Stimulated activated CD4-positive, alpha-beta T cell treated with anti-CD3 and anti-CD28 coated beads, TNF-alpha, amount 100 ng/mL, for 4 hours (primary cell): Measurements from ENCODE around the gene NEUROD4.

ENCODE experiments used
- DNase-seq, 3 experiments: peaks; one replicate each; pipeline ENCODE4 v3.0.0-alpha.2; 2020; ENCODE audit warnings: low read depth in 3 of 3

NEUROD4 gene

GRCh38 chr12:54997929-54998522, 21.7 kb upstream of the NEUROD4 start:
- DNase-seq = no peak

DNA sequence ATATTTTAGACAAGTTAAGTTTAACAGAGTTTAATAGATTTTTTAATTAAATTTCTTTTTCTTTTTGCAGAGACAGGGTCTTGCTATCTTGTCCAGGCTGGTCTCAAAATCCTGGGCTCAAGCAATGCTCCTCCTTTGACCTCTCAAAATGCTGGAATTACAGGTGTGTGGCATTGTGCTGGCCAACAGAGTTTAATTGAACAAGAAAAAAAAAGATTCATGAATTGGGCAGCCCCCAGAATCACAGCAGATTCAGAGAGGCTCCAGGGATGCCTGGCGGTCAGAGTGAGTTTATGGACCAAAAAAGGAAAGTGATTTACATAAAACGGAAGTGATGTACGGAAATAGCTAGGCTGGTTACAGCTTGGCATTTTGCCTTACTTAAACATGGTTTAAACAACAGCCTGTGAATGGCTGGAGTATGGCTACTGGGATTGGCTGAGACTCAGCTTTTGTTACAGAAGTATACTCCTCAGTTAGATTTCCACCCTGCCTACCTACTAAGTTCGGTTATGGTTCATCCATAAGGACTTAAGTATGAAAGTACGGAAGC, 20.7 kb upstream of the NEUROD4 start:
- no peak for DNase-seq

GRCh38 chr12:55001198-55001868, 18.4 kb upstream of the NEUROD4 start:
- no peak for DNase-seq

- DNase-seq = no peak
Observed at GRCh38 chr12:55002355-55002754, 17.4 kb upstream of the NEUROD4 start.

DNA sequence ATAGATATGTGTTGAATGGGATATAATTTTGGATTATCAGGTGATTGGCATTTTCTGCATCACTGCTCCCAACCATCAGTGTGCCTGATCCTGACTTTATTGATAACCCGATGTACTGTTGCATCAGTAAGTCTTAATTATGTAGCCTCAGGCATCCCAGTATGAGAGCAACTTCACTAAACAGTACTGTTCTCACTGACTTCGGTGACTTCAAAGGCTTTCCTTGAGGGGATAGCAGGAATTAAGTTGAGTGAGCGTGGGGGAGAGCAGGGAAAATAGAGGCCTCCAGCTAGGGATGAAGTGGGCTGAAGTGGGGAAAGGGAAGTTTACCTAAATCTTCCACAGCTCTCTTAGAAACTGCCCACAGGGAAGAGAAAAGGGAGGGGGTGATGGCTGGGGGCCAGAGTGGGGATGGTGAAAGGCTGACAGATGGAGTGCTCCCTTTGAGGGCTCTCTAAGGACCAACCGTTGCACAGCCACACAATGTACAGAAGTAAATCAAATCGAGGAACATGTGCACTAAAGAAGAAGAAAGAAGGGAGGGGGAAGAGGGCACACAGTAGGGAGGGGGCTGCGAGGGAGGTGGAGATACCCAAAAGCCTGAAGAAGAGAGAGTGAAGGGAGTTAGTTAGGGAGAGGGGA, 10.7 kb upstream of the NEUROD4 start:
- no peak for DNase-seq

- DNase-seq = no peak
Observed at GRCh38 chr12:55017416-55017925, 2.3 kb upstream of the NEUROD4 start.

- DNase-seq = no peak
Observed at GRCh38 chr12:55024575-55024974, 4.8 kb downstream of the NEUROD4 start.

- no peak for DNase-seq
Observed at GRCh38 chr12:55025508-55025907, 5.7 kb downstream of the NEUROD4 start.

- no peak for DNase-seq
Observed at GRCh38 chr12:55034218-55034617, 14.4 kb downstream of the NEUROD4 start.

DNA sequence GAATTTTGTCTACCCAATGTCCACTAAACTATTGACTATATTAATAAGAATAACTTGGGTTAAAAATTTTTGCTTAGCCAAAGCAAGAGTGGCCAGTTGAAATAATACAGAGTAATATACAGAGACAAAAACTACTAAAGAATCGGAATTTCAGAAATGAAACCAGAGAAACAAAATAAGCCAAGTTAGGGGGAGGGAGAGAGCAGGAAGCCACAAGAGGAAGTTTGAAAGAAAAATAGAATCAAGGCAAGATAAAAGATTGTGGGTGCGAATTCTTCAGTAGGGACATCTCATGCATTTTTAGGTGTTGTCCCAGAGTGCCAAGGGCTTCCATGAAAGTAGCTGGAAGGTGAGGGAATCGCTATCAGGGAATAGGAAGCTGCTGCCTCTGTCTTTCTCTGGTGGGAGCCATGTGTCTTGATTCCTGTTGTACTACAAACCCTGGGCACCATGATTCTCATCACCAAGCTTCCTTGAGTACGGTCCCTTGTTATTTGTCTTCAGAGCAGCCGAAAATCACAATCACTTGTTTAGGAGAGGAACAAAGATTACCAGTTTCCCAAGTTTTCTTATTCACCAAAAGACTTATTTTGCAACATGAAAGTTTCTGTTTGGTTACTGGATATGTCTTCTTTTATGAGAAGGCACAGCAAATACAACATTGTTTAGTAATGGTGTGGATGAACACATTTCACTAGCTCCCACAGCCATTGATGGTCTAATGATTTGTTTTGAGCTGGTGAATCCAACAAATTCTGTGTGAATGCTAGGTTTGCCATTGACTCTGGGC, 16.7 kb downstream of the NEUROD4 start:
- no peak for DNase-seq

DNA sequence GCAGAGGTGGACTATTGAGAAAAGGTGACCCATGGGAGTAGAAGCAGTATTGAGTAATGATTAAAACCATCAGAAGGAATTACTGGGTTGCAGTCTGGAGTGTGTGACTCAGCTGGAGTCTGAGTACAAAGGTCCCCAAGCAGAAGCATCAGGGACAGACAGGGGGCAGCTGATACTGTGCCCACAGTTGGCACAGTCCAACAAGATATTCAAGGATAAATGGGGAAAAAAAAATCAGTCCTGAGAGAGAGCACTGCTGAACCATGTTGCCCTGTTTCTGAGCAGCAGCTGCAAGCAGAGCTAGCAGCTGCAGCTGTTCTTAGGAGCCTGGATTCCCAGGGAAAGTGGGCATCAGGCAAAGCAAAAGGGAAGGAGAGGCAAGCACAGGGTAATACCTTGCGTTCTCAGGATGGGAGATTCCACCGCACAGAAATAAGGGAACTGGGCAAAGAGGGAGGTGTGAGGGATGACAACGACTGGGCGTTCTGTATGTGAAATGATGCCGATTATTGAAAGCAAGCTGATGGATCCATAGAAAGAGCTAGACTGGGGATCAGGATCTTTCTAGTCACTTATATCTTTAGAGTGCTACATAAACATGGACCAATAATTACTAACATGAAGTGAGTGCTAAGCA, 17.7 kb downstream of the NEUROD4 start:
- DNase-seq = no peak

DNA sequence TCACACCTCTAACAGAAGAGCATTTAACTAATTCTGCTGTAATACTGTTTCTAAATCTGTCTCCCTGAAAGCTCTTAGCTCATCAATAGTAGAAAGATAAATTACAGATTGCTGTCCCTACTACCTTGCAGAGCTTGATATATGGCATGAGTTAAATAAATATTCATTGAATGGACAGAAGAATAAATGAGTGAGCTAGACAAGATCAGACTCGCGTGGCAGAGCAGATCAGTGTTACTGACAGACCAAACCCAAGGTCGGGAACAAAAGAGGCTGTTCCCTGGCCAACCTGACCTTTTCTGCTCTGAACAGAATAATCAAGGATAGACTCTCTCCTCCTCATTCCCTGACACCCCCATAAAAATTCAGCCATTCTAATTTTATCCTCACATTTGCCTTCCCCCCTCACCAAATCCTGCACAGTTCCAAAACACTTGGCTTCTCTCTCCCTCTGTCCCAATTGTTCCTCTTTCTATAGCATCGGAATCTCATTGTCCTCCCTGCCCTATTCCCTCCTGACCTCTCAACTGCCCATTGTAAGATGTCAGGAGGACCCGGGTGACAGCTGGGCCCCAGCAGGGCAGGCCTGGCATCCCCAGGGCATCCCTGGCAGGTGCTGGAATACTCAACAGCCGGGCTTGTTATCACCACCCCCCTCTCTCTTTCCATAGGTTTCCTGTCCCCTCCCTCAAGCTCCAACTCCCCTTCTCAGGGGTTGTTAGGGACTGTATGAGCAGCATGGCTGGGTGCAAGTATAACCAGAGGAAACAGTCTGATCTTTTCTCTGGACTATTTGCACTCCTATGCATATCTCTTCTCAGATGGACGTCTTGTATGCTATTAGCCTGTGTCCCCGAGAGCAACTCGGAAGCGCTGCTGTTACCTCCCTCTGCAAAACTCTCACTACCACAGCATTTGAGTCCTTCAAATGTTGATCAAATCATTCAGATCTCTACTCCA, 19.9 kb downstream of the NEUROD4 start:
- DNase-seq = no peak

DNA sequence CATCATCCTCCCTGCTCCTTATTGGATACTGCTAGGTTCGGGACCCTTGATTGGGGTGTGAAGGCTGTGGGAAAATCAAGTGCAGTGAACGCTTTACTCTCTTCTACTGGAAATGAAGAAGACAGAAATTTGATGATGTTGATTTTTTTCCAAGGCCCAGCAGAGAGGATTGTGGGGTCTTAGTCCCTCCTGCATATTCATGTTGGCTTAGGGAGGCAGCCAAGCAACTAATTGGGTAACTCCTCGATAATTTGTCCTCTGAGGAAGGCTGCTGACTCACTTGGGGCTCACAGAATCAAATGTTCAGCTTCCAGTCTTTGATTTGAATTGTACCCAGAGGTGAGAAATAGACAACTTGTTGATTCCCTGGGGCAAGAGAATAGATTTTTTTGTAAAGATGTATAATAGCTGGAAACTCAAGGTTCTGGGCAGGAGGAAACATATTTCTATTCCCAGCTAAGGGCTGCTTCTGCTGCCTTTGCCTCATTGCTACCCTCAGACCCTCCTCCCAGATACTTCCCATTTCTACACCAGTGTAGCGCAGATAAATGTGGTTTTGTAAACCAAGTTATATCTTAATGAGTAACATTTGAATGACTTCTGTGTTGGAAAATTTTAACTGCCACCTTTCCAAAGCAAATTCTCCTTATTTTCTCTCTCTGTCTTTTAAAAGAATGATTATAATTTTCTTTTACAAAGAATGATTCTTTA, 21.7 kb downstream of the NEUROD4 start:
- no peak for DNase-seq

- DNase-seq = no peak
Observed at GRCh38 chr12:55043542-55043941, 23.8 kb downstream of the NEUROD4 start.

DNA sequence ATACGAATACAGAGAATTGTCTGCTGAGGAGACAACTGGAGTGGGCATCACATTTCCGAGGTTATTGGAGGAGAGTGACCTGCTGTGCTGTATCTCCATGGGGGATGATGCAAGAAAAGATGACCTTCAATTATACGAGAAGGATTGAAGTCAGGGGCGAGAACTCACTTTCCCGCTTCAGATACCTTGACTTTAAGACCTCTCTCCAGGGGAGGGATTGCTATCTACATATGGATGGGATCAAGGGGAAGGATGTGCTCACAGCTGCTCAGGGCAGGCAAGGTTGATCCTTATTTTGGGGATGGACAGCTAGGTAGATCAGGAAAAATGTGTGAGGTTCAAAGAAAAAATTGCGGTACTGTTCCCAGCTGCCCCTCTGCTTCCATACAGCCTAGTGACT, 24.4 kb downstream of the NEUROD4 start:
- no peak for DNase-seq

GRCh38 chr12:55049676-55050075, 29.9 kb downstream of the NEUROD4 start:
- no peak for DNase-seq

GRCh38 chr12:55051197-55051947, 31.6 kb downstream of the NEUROD4 start:
- no peak for DNase-seq

DNA sequence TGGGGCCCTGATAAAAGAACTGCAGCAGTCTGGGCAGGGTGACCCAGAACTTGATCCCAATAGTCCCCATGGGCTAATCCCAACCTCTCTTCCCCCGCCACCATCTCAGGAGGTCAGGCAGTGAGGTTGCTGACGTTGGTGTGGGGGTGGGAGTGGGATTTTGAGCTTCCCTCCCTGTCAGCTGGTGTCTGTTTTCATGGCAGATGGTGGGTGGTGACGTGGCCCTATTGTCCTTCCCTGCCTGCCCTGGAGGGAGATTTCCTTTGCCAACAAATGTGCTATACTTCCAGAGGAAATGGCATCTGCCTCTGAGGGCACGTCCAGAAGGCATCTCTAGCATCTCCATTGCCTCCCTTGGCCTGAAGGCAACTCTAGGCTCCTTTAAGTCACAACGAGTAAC, 37.7 kb downstream of the NEUROD4 start:
- DNase-seq = no peak

DNA sequence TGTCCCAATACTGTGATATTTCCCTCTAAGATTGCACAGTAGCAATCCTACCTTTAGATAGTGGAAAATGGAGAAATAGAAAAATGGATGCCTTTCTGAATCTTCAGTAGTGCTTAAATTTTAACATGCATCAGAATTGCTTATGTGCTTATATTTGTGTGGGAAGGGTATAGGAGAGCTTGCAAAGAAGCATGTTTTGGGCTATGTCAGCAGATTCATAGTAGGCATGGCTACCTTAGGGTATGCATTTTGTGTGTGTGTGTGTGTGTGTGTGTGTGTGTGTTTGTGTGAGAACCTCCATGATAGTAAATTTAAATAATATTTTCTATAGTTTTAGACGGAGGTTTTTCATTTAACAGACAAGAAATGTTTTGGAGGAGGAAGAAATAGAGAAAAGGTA, 38.3 kb downstream of the NEUROD4 start:
- DNase-seq = no peak
